HepG2 (cell line): ENCODE data around the gene AP2B1. TPM values are rescaled to one million over a fixed set of nuclear protein-coding genes. Genes with fewer than 3 reads are reported as not detected.

ENCODE experiments used
- ATAC-seq: fragments of 200-7000 bp; cut with Tn5 transposase; 3 replicates; pipeline ENCODE4 v1.9.1; 2020; ENCODE audit warnings: mild to moderate bottlenecking, moderate library complexity
- BruUV-seq: library from RNA; stranded (reverse); fragments of 400-500 nt; replicated peaks from 2 replicates; lab custom pipeline; 2021; lab: Mats Ljungman, UMichigan
- CTCF ChIA-PET: fragments of 300-600 bp; formaldehyde crosslinking; extraction: SDS; loops from one replicate; lab custom pipeline; 2021; ENCODE audit warnings: low total read pairs, inconsistent platforms, low intra/inter-chr PET ratio; lab: Yijun Ruan, JAX
- POLR2A ChIA-PET: fragments of 350-600 bp; sonication (Branson Sonifier 250); formaldehyde crosslinking; loops from one replicate; lab custom pipeline; 2020; ENCODE audit warnings: antibody characterized with exemption, inconsistent platforms; lab: Yijun Ruan, JAX
- DNase-seq: peaks from one replicate; pipeline ENCODE4 v3.0.0-alpha.2; 2015; ENCODE audit warnings: low spot score
- FAIRE-seq: peaks from 3 replicates; lab custom pipeline; 2011; peaks lifted over from hg19 to GRCh38; lab: Jason Lieb, UNC
- H2AFZ ChIP-seq: one replicate; pipeline ENCODE4 v1.6.1; 2011; ENCODE audit warnings: low read length, inconsistent platforms
- H3K27ac ChIP-seq: fragments of 300-600 bp; 3 replicates; pipeline ENCODE4 v1.8.0; 2011; ENCODE audit warnings: mixed run types, mild to moderate bottlenecking, mixed read lengths, low read length, inconsistent platforms; ENCODE audit not compliant: insufficient read depth; ENCODE audit errors: extremely low read length
- H3K27me3 ChIP-seq, 2 experiments: fragments of 200-600 bp in 1 of 2; 2 replicates in 1 of 2; 3 replicates in 1 of 2; pipeline versions ENCODE4 v1.6.0 to v1.8.0; 2011; ENCODE audit warnings: low read length in 2 of 2, mild to moderate bottlenecking in 2 of 2, moderate library complexity in 2 of 2, inconsistent platforms in 1 of 2; ENCODE audit not compliant: insufficient read depth in 2 of 2, control insufficient read depth in 1 of 2
- H3K36me3 ChIP-seq, 2 experiments: fragments of 200-600 bp in 1 of 2; replicated peaks in 1 of 2; 2 replicates in 1 of 2; 3 replicates in 1 of 2; pipeline versions ENCODE4 v1.5.1 to v1.8.0; 2011; ENCODE audit warnings: low read length in 2 of 2, inconsistent platforms in 1 of 2; ENCODE audit not compliant: insufficient read depth in 2 of 2, control insufficient read depth in 1 of 2
- H3K4me1 ChIP-seq: 2 replicates; pipeline ENCODE4 v1.5.1; 2012; ENCODE audit warnings: low read length, inconsistent platforms; ENCODE audit not compliant: insufficient read depth
- H3K4me2 ChIP-seq: 2 replicates; pipeline ENCODE4 v1.6.0; 2011; ENCODE audit warnings: low read depth, low read length, inconsistent platforms
- H3K4me3 ChIP-seq, 3 experiments: fragments of 200-600 bp in 1 of 3; sonication (generic), shearing (Covaris generic) in 1 of 3; replicated peaks in 1 of 3; 2 replicates each; pipeline ENCODE4 v1.5.1; 2011 to 2016; ENCODE audit warnings: low read length in 3 of 3, inconsistent platforms in 2 of 3, low read depth in 2 of 3, mild to moderate bottlenecking in 2 of 3, control low read depth in 1 of 3, mixed read lengths in 1 of 3; ENCODE audit not compliant: insufficient read depth in 1 of 3
- H3K79me2 ChIP-seq: one replicate; pipeline ENCODE4 v1.6.1; 2011; ENCODE audit warnings: low read length, inconsistent platforms; ENCODE audit not compliant: insufficient read depth
- H3K9ac ChIP-seq: 2 replicates; pipeline ENCODE4 v1.6.0; 2011; ENCODE audit warnings: mild to moderate bottlenecking, low read depth, low read length, inconsistent platforms; ENCODE audit not compliant: insufficient read depth
- H3K9me3 ChIP-seq: 2 replicates; pipeline ENCODE4 v1.5.1; 2012; ENCODE audit warnings: mild to moderate bottlenecking, low read length
- H4K20me1 ChIP-seq: 2 replicates; pipeline ENCODE4 v1.6.0; 2011; ENCODE audit warnings: inconsistent platforms, mild to moderate bottlenecking, low read length, moderate library complexity; ENCODE audit not compliant: insufficient read depth
- AKAP8 ChIP-seq: sonication (generic); formaldehyde crosslinking; IDR thresholded peaks from 2 replicates; pipeline ENCODE4 v1.5.1; 2020; ENCODE audit warnings: mild to moderate bottlenecking, missing genetic modification reagents
- HMG20A ChIP-seq: IDR thresholded peaks from 2 replicates; pipeline ENCODE4 v1.6.1; 2016; ENCODE audit warnings: borderline replicate concordance
- NFE2 ChIP-seq: sonication (generic); formaldehyde crosslinking; IDR thresholded peaks from 2 replicates; pipeline ENCODE4 v1.4.0; 2020; ENCODE audit warnings: missing genetic modification reagents
- NKX3-1 ChIP-seq: sonication (generic); formaldehyde crosslinking; IDR thresholded peaks from 2 replicates; pipeline ENCODE4 v1.5.0; 2020; ENCODE audit warnings: missing genetic modification reagents
- ZBTB20 ChIP-seq: sonication (generic); formaldehyde crosslinking; IDR thresholded peaks from 2 replicates; pipeline ENCODE4 v1.8.1; 2023; ENCODE audit warnings: missing genetic modification reagents, low read depth, mild to moderate bottlenecking, borderline replicate concordance
- ZEB1 ChIP-seq: IDR thresholded peaks from 2 replicates; pipeline ENCODE4 v1.6.1; 2012; ENCODE audit warnings: mild to moderate bottlenecking, low read depth, inconsistent platforms; ENCODE audit not compliant: insufficient replicate concordance
- ZFP62 ChIP-seq: sonication (generic); formaldehyde crosslinking; IDR thresholded peaks from 2 replicates; pipeline ENCODE4 v1.4.0; 2020; ENCODE audit warnings: missing genetic modification reagents
- ZFYVE20 ChIP-seq: sonication (generic); formaldehyde crosslinking; IDR thresholded peaks from 2 replicates; pipeline ENCODE4 v1.8.0; 2023; ENCODE audit warnings: low read depth, mild to moderate bottlenecking, moderate library complexity, missing genetic modification reagents, borderline replicate concordance
- ZNF205 ChIP-seq: IDR thresholded peaks from 2 replicates; pipeline ENCODE4 v1.6.1; 2018; ENCODE audit warnings: missing biosample characterization, missing genetic modification reagents
- ZNF354B ChIP-seq: sonication (generic); formaldehyde crosslinking; IDR thresholded peaks from 2 replicates; pipeline ENCODE4 v1.8.0; 2022; ENCODE audit warnings: mild to moderate bottlenecking, missing genetic modification reagents
- whole genome bisulfite sequencing: methylation state at CpG from one replicate; pipeline ENCODE4 v1.1.6; 2017; ENCODE audit warnings: low lambda C conversion rate; 5-methylcytosine and 5-hydroxymethylcytosine counted together
- in situ Hi-C: cut with HindIII; loops from 2 replicates; pipeline ENCODE4 v1.10.0; 2017; ENCODE audit warnings: low pct_unique_long_range_greater_than_20kb; ENCODE audit not compliant: extremely low pct_ligation_motif_present
- intact Hi-C: fragments of 100-400 bp; cut with micrococcal nuclease; formaldehyde crosslinking; loops from one replicate; pipeline ENCODE4 v1.10.0; 2022; ENCODE audit not compliant: unreplicated experiment
- polyA plus RNA-seq, 8 experiments: library from polyadenylated mRNA; depleted of rRNA in 3 of 8; stranded (reverse) in 7 of 8; unstranded in 1 of 8; fragments of >200 nt; fragmentation: Illumina TruSeq in 4 of 8; extraction: Trizol in 4 of 8; gene quantifications; 2 replicates each; pipeline versions ENCODE4 v1.2.1 to v1.2.3, GENCODE V29; 2011 to 2016; ENCODE audit warnings: low read depth in 4 of 8, missing spikeins in 1 of 8, mixed read lengths in 1 of 8; ENCODE audit not compliant: insufficient read depth in 1 of 8
- total RNA-seq, 5 experiments: library from RNA; depleted of rRNA; stranded (reverse); fragments of >200 nt; fragmentation: Illumina TruSeq; extraction: Trizol; gene quantifications; 2 replicates each; pipeline ENCODE4 v1.2.3, GENCODE V29; 2016; ENCODE audit warnings: low read depth in 1 of 5
- TF ChIP-seq, protein P1 (sequence below): fragments of 450-650 bp; IDR thresholded peaks from 2 replicates; pipeline ENCODE4 v1.6.1; 2017
- TF ChIP-seq, protein P2 (sequence below): sonication (generic); formaldehyde crosslinking; IDR thresholded peaks from 2 replicates; pipeline ENCODE4 v1.5.0; 2020; ENCODE audit warnings: missing genetic modification reagents
- TF ChIP-seq, protein P3 (sequence below): sonication (generic); IDR thresholded peaks from 2 replicates; pipeline ENCODE4 v1.6.1; 2016; ENCODE audit warnings: low read depth, borderline replicate concordance

Gene AP2B1
- total and polyA plus RNA-seq, 2 of the 13 experiments (the other 11 are each of a cell fraction or from before 2014, with no cell fraction given): 23.8 to 71.3 TPM

DNA sequence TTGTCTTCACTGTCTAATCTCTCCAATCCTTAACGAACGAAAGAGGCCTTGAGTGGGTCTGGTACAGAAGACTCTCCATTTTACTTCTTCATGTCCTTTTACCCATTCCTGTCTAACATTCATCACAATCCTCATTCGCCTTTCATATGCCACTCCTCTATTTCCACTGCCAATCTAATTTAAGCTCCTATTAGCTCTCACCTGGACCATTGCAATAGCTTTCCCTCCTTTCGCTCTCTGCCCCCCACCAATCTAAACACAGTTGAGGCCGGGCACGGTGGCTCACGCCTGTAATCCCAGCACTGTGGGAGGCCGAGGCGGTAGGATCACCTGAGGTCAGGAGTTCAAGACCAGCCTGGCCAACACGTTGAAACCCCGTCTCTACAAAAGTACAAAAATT, 20.2 kb upstream of the AP2B1 start:
- POLR2A ChIA-PET: interaction anchor here (1.1 to 4.4 kb wide), 2 partner anchors 11 to 18 kb away, joined by 3 to 65 read pairs; partner anchors contain the start of gene PEX12
- in situ Hi-C loops: no loop called here
- no peak overlapping the region for H2AFZ ChIP-seq
- 90% methylated on average over 11 of the region's 11 CpGs for WGBS
- H3K9me3 ChIP-seq: no peaks in the 10 kb centered on the region
- H3K79me2 ChIP-seq: peaks cover 25% of the 10 kb centered on the region
- no peak for DNase-seq
- FAIRE-seq: no peak
- intact Hi-C loops: no loop called here
- TF ChIP-seq ZFP62 (CRISPR knock-in tag) (no peak), ZEB1 (no peak), ZBTB20 (CRISPR knock-in tag) (no peak), NKX3-1 (CRISPR knock-in tag) (no peak), AKAP8 (CRISPR knock-in tag) (no peak), ZNF354B (no peak), HMG20A (no peak), NFE2 (no peak), ZNF205 (CRISPR knock-in tag) (no peak), ZFYVE20 (no peak)
- TF ChIP-seq, protein P1, sequence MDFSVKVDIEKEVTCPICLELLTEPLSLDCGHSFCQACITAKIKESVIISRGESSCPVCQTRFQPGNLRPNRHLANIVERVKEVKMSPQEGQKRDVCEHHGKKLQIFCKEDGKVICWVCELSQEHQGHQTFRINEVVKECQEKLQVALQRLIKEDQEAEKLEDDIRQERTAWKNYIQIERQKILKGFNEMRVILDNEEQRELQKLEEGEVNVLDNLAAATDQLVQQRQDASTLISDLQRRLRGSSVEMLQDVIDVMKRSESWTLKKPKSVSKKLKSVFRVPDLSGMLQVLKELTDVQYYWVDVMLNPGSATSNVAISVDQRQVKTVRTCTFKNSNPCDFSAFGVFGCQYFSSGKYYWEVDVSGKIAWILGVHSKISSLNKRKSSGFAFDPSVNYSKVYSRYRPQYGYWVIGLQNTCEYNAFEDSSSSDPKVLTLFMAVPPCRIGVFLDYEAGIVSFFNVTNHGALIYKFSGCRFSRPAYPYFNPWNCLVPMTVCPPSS: no peak
- TF ChIP-seq, protein P2, sequence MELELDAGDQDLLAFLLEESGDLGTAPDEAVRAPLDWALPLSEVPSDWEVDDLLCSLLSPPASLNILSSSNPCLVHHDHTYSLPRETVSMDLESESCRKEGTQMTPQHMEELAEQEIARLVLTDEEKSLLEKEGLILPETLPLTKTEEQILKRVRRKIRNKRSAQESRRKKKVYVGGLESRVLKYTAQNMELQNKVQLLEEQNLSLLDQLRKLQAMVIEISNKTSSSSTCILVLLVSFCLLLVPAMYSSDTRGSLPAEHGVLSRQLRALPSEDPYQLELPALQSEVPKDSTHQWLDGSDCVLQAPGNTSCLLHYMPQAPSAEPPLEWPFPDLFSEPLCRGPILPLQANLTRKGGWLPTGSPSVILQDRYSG (CRISPR knock-in tag): no peak
- TF ChIP-seq, protein P3, sequence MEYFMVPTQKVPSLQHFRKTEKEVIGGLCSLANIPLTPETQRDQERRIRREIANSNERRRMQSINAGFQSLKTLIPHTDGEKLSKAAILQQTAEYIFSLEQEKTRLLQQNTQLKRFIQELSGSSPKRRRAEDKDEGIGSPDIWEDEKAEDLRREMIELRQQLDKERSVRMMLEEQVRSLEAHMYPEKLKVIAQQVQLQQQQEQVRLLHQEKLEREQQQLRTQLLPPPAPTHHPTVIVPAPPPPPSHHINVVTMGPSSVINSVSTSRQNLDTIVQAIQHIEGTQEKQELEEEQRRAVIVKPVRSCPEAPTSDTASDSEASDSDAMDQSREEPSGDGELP: no peak
- ATAC-seq: no peak
- H3K4me1 ChIP-seq: peaks cover 27% of the 10 kb centered on the region
- H3K4me3 ChIP-seq: peak overlapping the region in 1 of 3 experiments; percentile 92; a peak in 3 of 6 replicates
- no TSS peak for BruUV-seq
- peaks cover 0 to 3% of the 10 kb centered on the region in 2 experiments; a peak in 1 of 5 replicates for H3K27me3 ChIP-seq
- no peaks in the 10 kb centered on the region; a peak in 1 of 5 replicates for H3K36me3 ChIP-seq
- H3K9ac ChIP-seq: no peak overlapping the region
- CTCF ChIA-PET: no interaction called here
- peak overlapping the region; percentile 72; the same call in 1 of the 2 replicates for H3K4me2 ChIP-seq
- no peaks in the 10 kb centered on the region for H4K20me1 ChIP-seq
- no peak overlapping the region for H3K27ac ChIP-seq
